Measurements from ENCODE around the gene PLK2. TPM values are rescaled to one million over a fixed set of nuclear protein-coding genes. Genes with fewer than 3 reads are reported as not detected.

PLK2 gene
- total and polyA plus RNA-seq, 2 of the 8 experiments (the other 6 are each of a cell fraction or from before 2014, with no cell fraction given): 5.8 to 20.6 TPM

- TF ChIP-seq RBBP5 (IDR thresholded peaks at IDR 0.05; ENCODE audit: borderline replicate concordance, low read depth, low read length): no peak
Measured at GRCh38 chr5:58447226-58447625, 12.7 kb downstream of the PLK2 start (continued).
